Left ventricle myocardium inferior (tissue), 1 donor: ENCODE data around the gene FAM131B. TPM values are rescaled to one million over a fixed set of nuclear protein-coding genes. Genes with fewer than 3 reads are reported as not detected.

ENCODE experiments used
- DNase-seq: peaks from one replicate; pipeline ENCODE4 v3.0.0-alpha.2; 2020
- H3K27ac ChIP-seq: fragments of 200-600 bp; replicated peaks from 2 replicates; pipeline ENCODE4 v1.8.0; 2021
- H3K27me3 ChIP-seq: fragments of 200-600 bp; 2 replicates; pipeline ENCODE4 v1.8.0; 2021; ENCODE audit warnings: low read depth
- H3K36me3 ChIP-seq: fragments of 200-600 bp; 2 replicates; pipeline ENCODE4 v1.8.0; 2021
- H3K4me1 ChIP-seq: fragments of 200-600 bp; 2 replicates; pipeline ENCODE4 v1.8.0; 2021
- H3K4me3 ChIP-seq: fragments of 200-600 bp; 2 replicates; pipeline ENCODE4 v1.8.0; 2021; ENCODE audit warnings: mild to moderate bottlenecking, moderate library complexity
- H3K9me3 ChIP-seq: fragments of 200-600 bp; replicated peaks from 2 replicates; pipeline ENCODE4 v1.8.0; 2021
- intact Hi-C: fragments of 100-400 bp; cut with micrococcal nuclease; formaldehyde crosslinking; loops from one replicate; pipeline ENCODE4 v1.11.0; 2022
- total RNA-seq: library from RNA; stranded (reverse); fragmentation: NEBNext Ultra II Directional; extraction: Animal tissue kit (Norgen Biotek cat#: 25700); gene quantifications from one replicate; pipeline ENCODE4 v1.2.1, GENCODE V29; 2021
- TF ChIP-seq, protein P1 (sequence below): fragments of 200-600 bp; IDR thresholded peaks from 2 replicates; pipeline ENCODE4 v1.8.0; 2021; ENCODE audit warnings: antibody characterized with exemption, mild to moderate bottlenecking, borderline replicate concordance
- donor health status: DM: no; HTN: yes; CAD: no; lungs with severe emphysema.

The FAM131B gene
- total RNA-seq, 1 donor from 2014 or later = 0.47 TPM

DNA sequence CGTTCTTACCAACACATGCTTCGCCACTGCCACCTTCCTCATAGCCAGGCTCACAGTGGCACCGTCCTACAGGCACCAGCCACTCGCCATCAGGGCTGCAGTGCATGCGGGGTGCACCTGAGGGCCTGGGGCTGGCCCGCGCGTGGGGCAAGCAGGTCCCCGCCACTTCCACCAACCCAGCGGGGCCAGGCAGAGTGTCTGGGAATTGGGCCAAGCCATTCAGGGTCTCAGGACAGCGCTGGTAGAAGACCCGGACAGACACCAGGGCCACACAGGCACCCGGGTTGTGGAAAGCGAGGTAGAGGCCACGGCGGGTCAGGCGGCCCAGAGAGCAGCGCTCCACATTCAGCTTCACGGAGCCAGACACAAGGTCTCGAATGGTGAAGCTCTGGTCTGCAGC, 37.1 kb upstream of the FAM131B start:
- Histone ChIP-seq H3K4me3 (no peak overlapping the region), H3K27ac (no peak overlapping the region), H3K4me1 (peaks cover 22% of the 10 kb centered on the region), H3K27me3 (no peaks in the 10 kb centered on the region), H3K36me3 (no peaks in the 10 kb centered on the region), H3K9me3 (no peaks in the 10 kb centered on the region)
- TF ChIP-seq, protein P1, sequence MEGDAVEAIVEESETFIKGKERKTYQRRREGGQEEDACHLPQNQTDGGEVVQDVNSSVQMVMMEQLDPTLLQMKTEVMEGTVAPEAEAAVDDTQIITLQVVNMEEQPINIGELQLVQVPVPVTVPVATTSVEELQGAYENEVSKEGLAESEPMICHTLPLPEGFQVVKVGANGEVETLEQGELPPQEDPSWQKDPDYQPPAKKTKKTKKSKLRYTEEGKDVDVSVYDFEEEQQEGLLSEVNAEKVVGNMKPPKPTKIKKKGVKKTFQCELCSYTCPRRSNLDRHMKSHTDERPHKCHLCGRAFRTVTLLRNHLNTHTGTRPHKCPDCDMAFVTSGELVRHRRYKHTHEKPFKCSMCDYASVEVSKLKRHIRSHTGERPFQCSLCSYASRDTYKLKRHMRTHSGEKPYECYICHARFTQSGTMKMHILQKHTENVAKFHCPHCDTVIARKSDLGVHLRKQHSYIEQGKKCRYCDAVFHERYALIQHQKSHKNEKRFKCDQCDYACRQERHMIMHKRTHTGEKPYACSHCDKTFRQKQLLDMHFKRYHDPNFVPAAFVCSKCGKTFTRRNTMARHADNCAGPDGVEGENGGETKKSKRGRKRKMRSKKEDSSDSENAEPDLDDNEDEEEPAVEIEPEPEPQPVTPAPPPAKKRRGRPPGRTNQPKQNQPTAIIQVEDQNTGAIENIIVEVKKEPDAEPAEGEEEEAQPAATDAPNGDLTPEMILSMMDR = no peak
- intact Hi-C loops = no loop called here
- no peak for DNase-seq

DNA sequence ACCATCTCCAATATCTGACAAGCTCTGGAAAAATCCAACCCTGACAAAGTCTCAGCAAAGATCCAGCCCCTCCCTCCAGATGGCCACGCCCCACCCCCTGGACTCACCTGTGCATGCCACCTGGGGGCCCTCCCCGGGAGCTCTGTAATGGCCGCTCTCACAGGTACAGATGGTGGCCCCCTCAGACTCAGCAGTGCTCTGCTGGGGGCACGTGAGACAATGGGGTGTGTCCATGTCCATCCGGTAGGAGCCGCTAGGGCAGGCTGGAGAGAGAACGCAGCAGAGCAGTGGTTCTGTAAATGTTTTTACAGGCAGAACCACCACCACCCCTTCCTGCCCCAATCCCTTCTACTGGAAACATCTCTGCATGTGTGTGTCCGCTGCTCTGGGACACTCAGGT, 36.6 kb upstream of the FAM131B start:
- Histone ChIP-seq H3K9me3 (no peaks in the 10 kb centered on the region), H3K4me1 (peaks cover 27% of the 10 kb centered on the region), H3K27me3 (no peaks in the 10 kb centered on the region), H3K27ac (no peak overlapping the region), H3K36me3 (no peaks in the 10 kb centered on the region), H3K4me3 (no peak overlapping the region)
- TF ChIP-seq, protein P1 = no peak
- no peak for DNase-seq
- intact Hi-C loops = no loop called here

DNA sequence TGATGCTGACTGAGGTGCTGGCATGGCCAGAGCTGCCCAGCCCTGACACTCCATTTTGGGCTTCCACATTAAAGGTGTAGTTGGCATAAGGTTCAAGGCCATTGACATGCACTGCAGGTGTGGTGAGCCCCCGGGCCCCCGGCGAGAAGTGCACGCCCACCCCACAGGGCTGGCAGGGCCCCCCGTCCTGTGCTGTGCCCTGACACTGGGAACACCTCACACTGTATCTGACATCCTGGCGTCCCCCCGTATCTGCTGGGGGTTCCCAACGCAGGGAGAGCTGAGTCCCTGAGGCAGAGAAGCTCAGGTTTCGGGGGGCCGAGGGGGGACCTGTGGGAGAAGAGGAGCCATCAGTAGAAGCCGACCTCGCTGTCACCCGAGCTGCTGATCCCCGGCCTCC, 36.1 kb upstream of the FAM131B start:
- no peaks in the 10 kb centered on the region for H3K36me3 ChIP-seq
- TF ChIP-seq, protein P1 = no peak
- no peak for DNase-seq
- H3K9me3 ChIP-seq = no peaks in the 10 kb centered on the region
- H3K4me1 ChIP-seq = peaks cover 32% of the 10 kb centered on the region
- H3K27me3 ChIP-seq = no peaks in the 10 kb centered on the region
- intact Hi-C loops = no loop called here
- no peak overlapping the region for H3K4me3 ChIP-seq
- H3K27ac ChIP-seq = no peak overlapping the region

DNA sequence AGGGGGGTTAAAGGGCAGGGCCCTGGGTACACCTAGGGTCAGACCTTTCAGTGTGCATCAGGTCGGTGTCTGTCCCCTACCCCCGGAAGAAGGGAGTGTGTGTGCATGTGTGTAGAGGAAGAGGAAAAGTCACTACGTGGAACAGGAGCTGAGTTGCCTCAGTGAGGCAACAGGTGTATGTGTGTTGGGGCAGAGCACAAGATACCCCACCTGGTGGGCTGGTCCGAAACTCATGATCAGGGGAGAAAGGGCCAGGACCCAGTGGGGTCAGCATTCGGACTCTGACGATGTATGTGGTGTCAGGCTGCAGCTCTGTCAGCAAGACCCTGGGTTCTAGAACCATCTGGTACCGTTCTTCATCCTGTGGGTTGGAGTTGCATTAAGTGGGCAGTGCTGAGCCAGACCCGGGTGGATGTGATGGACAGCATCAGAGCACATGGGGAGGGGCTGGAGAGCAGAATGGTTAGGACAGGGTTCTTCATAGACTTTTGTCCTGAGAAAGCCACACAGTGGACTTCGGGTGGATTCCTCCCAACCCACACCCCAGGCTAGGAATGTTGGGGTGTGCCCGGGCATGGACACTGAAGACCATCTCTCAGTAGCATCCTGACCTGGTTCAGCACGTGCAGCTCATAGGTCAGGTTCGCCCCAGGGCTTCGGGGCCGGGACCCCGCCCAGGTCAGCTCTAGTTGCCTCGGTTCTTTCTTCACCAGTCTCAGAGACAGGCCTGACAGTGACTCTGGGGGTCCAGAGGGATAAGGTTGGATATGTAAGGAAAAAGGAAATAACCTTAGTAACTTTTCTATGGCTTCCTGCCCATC, 35.4 kb upstream of the FAM131B start:
- intact Hi-C loops = no loop called here
- TF ChIP-seq, protein P1 = no peak
- DNase-seq = no peak

DNA sequence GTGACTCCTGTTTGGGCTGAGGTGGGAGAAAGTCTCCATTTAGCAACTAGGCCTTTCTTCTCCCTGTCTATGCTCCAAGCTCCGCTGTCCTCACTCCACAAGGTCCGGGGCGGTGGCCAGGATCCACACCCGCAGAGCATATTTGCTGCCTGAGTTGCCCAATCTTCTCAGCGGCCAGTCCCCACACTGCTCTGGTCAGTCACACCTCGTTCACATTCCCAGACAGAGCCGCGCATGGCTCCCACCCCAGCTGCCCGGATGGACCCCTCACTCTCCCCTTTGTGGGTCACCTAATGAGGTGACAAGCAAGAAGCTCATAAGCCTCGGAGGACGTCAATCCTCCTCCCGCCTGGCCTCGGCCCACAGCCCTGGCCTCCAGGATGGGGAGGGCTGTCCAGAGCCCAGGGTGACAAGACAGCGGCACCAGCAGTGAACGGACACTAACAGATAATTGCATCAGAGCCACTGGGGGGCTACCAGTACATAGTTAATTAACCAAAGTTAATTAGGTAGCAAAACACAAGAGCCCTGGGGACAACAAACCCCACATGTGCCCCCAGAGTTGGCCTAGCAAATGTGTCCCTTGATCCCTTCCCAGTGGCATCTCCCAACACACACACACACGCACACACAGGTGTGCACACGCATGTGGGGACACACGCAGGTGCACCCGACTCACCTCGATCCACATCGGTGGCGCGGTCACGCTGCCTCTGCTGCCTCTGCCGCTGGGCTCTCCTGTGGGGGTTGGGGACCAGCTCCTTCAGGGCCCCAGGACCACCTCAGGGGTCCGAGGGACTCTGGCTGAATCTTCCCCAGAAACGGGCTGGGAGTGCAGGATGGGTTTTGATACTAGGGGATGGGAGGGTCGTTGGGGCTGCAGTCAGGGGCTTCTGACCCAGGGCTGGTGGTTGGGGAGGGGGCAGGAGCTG, 34.4 kb upstream of the FAM131B start:
- Histone ChIP-seq H3K36me3 (peaks cover 5% of the 10 kb centered on the region), H3K27me3 (no peaks in the 10 kb centered on the region), H3K27ac (no peak overlapping the region), H3K9me3 (no peaks in the 10 kb centered on the region), H3K4me3 (no peak overlapping the region), H3K4me1 (peaks cover 49% of the 10 kb centered on the region)
- no peak for DNase-seq
- intact Hi-C loops = no loop called here
- TF ChIP-seq, protein P1 = no peak

More for the DNA sequence above, 35.4 kb upstream of the FAM131B start:
- Histone ChIP-seq H3K27ac (no peak overlapping the region), H3K4me1 (peaks cover 39% of the 10 kb centered on the region), H3K9me3 (no peaks in the 10 kb centered on the region), H3K4me3 (no peak overlapping the region), H3K36me3 (peaks cover 1% of the 10 kb centered on the region), H3K27me3 (no peaks in the 10 kb centered on the region)
